OCI-LY1 (cell line): ENCODE measurements around the gene ABCA9.

ENCODE experiments used
- H2AFZ ChIP-seq: fragments of 200-600 bp; sonication (generic), shearing (Covaris generic); 2 replicates; pipeline ENCODE4 v1.6.0; 2014; ENCODE audit warnings: antibody characterized with exemption, mild to moderate bottlenecking, low read length
- H3F3A ChIP-seq: fragments of 200-600 bp; sonication (generic), shearing (Covaris generic); 2 replicates; pipeline ENCODE4 v1.6.0; 2014; ENCODE audit warnings: mild to moderate bottlenecking, antibody characterized with exemption, low read length, moderate library complexity; ENCODE audit not compliant: insufficient read depth
- H3K27ac ChIP-seq: fragments of 200-600 bp; sonication (generic); 2 replicates; pipeline ENCODE4 v1.5.1; 2014; ENCODE audit warnings: low read length, mixed run types, mild to moderate bottlenecking, low read depth; ENCODE audit not compliant: poor library complexity, severe bottlenecking
- H3K27me3 ChIP-seq: fragments of 200-600 bp; sonication (generic); 2 replicates; pipeline ENCODE4 v1.6.0; 2014; ENCODE audit warnings: antibody characterized with exemption, mild to moderate bottlenecking, low read length, moderate library complexity; ENCODE audit not compliant: insufficient read depth
- H3K36me3 ChIP-seq: fragments of 200-600 bp; sonication (generic); 2 replicates; pipeline ENCODE4 v1.6.1; 2014; ENCODE audit warnings: mild to moderate bottlenecking, antibody characterized with exemption, low read length, moderate library complexity, mixed read lengths; ENCODE audit not compliant: insufficient read depth
- H3K4me1 ChIP-seq: fragments of 200-600 bp; sonication (generic); 2 replicates; pipeline ENCODE4 v1.5.1; 2014; ENCODE audit warnings: mild to moderate bottlenecking, low read length, moderate library complexity; ENCODE audit not compliant: insufficient read depth, severe bottlenecking
- H3K4me2 ChIP-seq: fragments of 200-600 bp; sonication (generic), shearing (Covaris generic); 2 replicates; pipeline ENCODE4 v1.6.1; 2014; ENCODE audit warnings: low read length
- H3K4me3 ChIP-seq: fragments of 200-600 bp; sonication (generic); 2 replicates; pipeline ENCODE4 v1.5.1; 2014; ENCODE audit warnings: low read length, low read depth, mild to moderate bottlenecking, mixed read lengths; ENCODE audit not compliant: poor library complexity, severe bottlenecking
- H3K79me2 ChIP-seq: fragments of 200-600 bp; shearing (Covaris generic); 2 replicates; pipeline ENCODE4 v1.6.1; 2016; ENCODE audit warnings: mixed run types, low read length, mixed read lengths; ENCODE audit not compliant: insufficient read depth
- H3K9ac ChIP-seq: fragments of 200-600 bp; sonication (generic), shearing (Covaris generic); 2 replicates; pipeline ENCODE4 v1.6.1; 2014; ENCODE audit warnings: mild to moderate bottlenecking, low read length, mixed read lengths
- H3K9me2 ChIP-seq: fragments of 200-600 bp; sonication (generic), shearing (Covaris generic); 2 replicates; pipeline ENCODE4 v1.6.1; 2014; ENCODE audit warnings: low read depth, mild to moderate bottlenecking, low read length, mixed read lengths
- H3K9me3 ChIP-seq: fragments of 200-600 bp; shearing (Covaris generic); 2 replicates; pipeline ENCODE4 v1.6.1; 2014; ENCODE audit warnings: low read length, mixed read lengths
- H4K20me1 ChIP-seq: fragments of 200-600 bp; sonication (generic), shearing (Covaris generic); 2 replicates; pipeline ENCODE4 v1.6.0; 2016; ENCODE audit warnings: mild to moderate bottlenecking, low read length; ENCODE audit not compliant: insufficient read depth
- CTCF ChIP-seq: fragments of 200-600 bp; sonication (generic), shearing (Covaris generic); IDR thresholded peaks from 2 replicates; pipeline ENCODE4 v1.5.1; 2017; ENCODE audit warnings: mild to moderate bottlenecking, antibody characterized with exemption, low read length, moderate library complexity, mixed read lengths
- EZH2 ChIP-seq: fragments of 200-600 bp; sonication (generic), shearing (Covaris generic); IDR thresholded peaks from 2 replicates; pipeline ENCODE4 v1.8.0; 2017; ENCODE audit warnings: borderline replicate concordance, mixed run types, mild to moderate bottlenecking, antibody characterized with exemption, low read length, moderate library complexity, mixed read lengths

Gene ABCA9

GRCh38 chr17:69088643-69089200 is 28.0 kb upstream of the ABCA9 start:
- H3K4me2 ChIP-seq: no peak overlapping the region

GRCh38 chr17:69086641-69087040 is 25.9 kb upstream of the ABCA9 start:
- no peaks in the 10 kb centered on the region for H3K9me3 ChIP-seq
- no peak overlapping the region for H3K4me2 ChIP-seq
- H4K20me1 ChIP-seq: no peaks in the 10 kb centered on the region
- no peak overlapping the region for H3K9ac ChIP-seq
- TF ChIP-seq EZH2 (no peak), CTCF (no peak)
- H3K36me3 ChIP-seq: no peaks in the 10 kb centered on the region; the same call in 1 of the 2 replicates
- no peak overlapping the region for H3K27ac ChIP-seq
- no peaks in the 10 kb centered on the region for H3F3A ChIP-seq
- H2AFZ ChIP-seq: no peak overlapping the region
- no peaks in the 10 kb centered on the region for H3K4me1 ChIP-seq
- no peak overlapping the region for H3K4me3 ChIP-seq
- H3K79me2 ChIP-seq: no peaks in the 10 kb centered on the region
- no peaks in the 10 kb centered on the region for H3K9me2 ChIP-seq
- no peaks in the 10 kb centered on the region for H3K27me3 ChIP-seq

More at GRCh38 chr17:69088643-69089200, 28.0 kb upstream of the ABCA9 start:
- Histone ChIP-seq H3K9me2 (no peaks in the 10 kb centered on the region), H4K20me1 (no peaks in the 10 kb centered on the region), H3K9me3 (no peaks in the 10 kb centered on the region), H3K9ac (no peak overlapping the region), H3F3A (no peaks in the 10 kb centered on the region), H3K79me2 (no peaks in the 10 kb centered on the region), H2AFZ (no peak overlapping the region), H3K27ac (no peak overlapping the region), H3K4me1 (peaks cover 9% of the 10 kb centered on the region), H3K4me3 (no peak overlapping the region), H3K36me3 (no peaks in the 10 kb centered on the region), H3K27me3 (no peaks in the 10 kb centered on the region)
- TF ChIP-seq EZH2: no peak
- TF ChIP-seq CTCF: no peak

GRCh38 chr17:69084911-69085310 is 24.2 kb upstream of the ABCA9 start:
- Histone ChIP-seq H3K4me2 (no peak overlapping the region), H2AFZ (no peak overlapping the region)
- TF ChIP-seq EZH2 (no peak), CTCF (peak; percentile 40)

More at GRCh38 chr17:69084911-69085310, 24.2 kb upstream of the ABCA9 start:
- H3F3A ChIP-seq: no peaks in the 10 kb centered on the region
- no peaks in the 10 kb centered on the region for H3K79me2 ChIP-seq
- H3K27ac ChIP-seq: no peak overlapping the region
- H4K20me1 ChIP-seq: no peaks in the 10 kb centered on the region
- H3K9ac ChIP-seq: no peak overlapping the region
- H3K9me2 ChIP-seq: no peaks in the 10 kb centered on the region
- H3K4me1 ChIP-seq: no peaks in the 10 kb centered on the region
- no peak overlapping the region for H3K4me3 ChIP-seq
- H3K27me3 ChIP-seq: no peaks in the 10 kb centered on the region
- H3K36me3 ChIP-seq: no peaks in the 10 kb centered on the region; the same call in 1 of the 2 replicates
- no peaks in the 10 kb centered on the region for H3K9me3 ChIP-seq
